Sigmoid colon (tissue), 4 donors: ENCODE measurements around the gene XNDC1N.

ENCODE experiments used
- EP300 ChIP-seq, 4 donors: sonication (generic); formaldehyde crosslinking; IDR thresholded peaks; one replicate each; pipeline ENCODE4 v1.6.1; 2017; ENCODE audit warnings: antibody characterized with exemption in 4 of 4
- POLR2A ChIP-seq, 2 donors: fragments of 450-650 bp; IDR thresholded peaks; one replicate each; pipeline ENCODE4 v1.6.1; 2016; ENCODE audit warnings: antibody characterized with exemption in 2 of 2, mild to moderate bottlenecking in 2 of 2, moderate library complexity in 2 of 2
- POLR2AphosphoS5 ChIP-seq, 4 donors: sonication (generic); formaldehyde crosslinking; IDR thresholded peaks; one replicate each; pipeline ENCODE4 v1.6.1; 2017; ENCODE audit warnings: antibody characterized with exemption in 4 of 4
- TF ChIP-seq, protein P1 (sequence below), 4 experiments: fragments of 450-650 bp in 3 of 4; fragments of 200-600 bp in 1 of 4; IDR thresholded peaks; one replicate each; pipeline ENCODE4 v1.5.1; 2016 to 2019; ENCODE audit warnings: antibody characterized with exemption in 4 of 4, mild to moderate bottlenecking in 3 of 4, moderate library complexity in 2 of 4

DNA sequence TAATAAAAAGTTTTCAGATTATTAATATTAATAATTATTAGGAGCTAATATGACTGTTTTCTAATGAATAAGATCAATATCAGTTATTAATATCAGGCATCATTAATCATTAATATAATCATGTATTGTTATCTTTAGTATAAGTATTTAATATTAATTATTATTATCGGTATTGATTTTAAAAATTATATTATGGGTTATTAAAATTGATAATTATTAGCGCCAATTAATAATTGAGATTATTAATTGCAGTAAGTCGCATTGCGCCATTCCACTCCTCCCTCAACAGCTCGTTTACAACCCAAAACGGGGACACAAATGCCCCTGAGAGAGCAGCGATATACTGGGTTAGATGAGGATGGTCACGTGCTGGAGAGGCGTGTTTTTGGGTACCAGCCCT is 20.2 kb downstream of the XNDC1N start:
- no peak for TF ChIP-seq POLR2A (IDR thresholded peaks at IDR 0.05)
- TF ChIP-seq, protein P1, sequence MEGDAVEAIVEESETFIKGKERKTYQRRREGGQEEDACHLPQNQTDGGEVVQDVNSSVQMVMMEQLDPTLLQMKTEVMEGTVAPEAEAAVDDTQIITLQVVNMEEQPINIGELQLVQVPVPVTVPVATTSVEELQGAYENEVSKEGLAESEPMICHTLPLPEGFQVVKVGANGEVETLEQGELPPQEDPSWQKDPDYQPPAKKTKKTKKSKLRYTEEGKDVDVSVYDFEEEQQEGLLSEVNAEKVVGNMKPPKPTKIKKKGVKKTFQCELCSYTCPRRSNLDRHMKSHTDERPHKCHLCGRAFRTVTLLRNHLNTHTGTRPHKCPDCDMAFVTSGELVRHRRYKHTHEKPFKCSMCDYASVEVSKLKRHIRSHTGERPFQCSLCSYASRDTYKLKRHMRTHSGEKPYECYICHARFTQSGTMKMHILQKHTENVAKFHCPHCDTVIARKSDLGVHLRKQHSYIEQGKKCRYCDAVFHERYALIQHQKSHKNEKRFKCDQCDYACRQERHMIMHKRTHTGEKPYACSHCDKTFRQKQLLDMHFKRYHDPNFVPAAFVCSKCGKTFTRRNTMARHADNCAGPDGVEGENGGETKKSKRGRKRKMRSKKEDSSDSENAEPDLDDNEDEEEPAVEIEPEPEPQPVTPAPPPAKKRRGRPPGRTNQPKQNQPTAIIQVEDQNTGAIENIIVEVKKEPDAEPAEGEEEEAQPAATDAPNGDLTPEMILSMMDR (IDR thresholded peaks at IDR 0.05), result no peak
- TF ChIP-seq POLR2AphosphoS5 (IDR thresholded peaks at IDR 0.05), result no peak
- TF ChIP-seq EP300 (IDR thresholded peaks at IDR 0.05), result no peak
